GM21381 (cell line): ENCODE data around the gene H2BK1.

Source experiments
- ATAC-seq: cut with Tn5 transposase; IDR thresholded peaks from one replicate; pipeline ENCODE4 v1.9.1; 2021; ENCODE audit warnings: mild to moderate bottlenecking, moderate library complexity; ENCODE audit not compliant: unreplicated experiment

The H2BK1 gene

GRCh38 chr7:151232917-151233701, 22.8 kb upstream of the H2BK1 start:
- no peak for ATAC-seq

- ATAC-seq: peak; percentile 97
These were observed 22.0 kb upstream of the H2BK1 start, which contains the start of gene CHPF2 for GRCh38 chr7:151232091-151232916. Gene CHPF2 (plus strand): TSS chr7:151232483. CDS start chr7:151234012, 1,529 bp downstream.

- ATAC-seq: no peak
These were observed 20.8 kb upstream of the H2BK1 start for GRCh38 chr7:151231080-151231479.

GRCh38 chr7:151229249-151229648, 19.0 kb upstream of the H2BK1 start:
- ATAC-seq: no peak

- no peak for ATAC-seq
These were observed 18.0 kb upstream of the H2BK1 start for GRCh38 chr7:151228024-151228866.

- peak; percentile 99 for ATAC-seq
These were observed 16.8 kb upstream of the H2BK1 start, which contains the start of gene ABCF2 for GRCh38 chr7:151226875-151227782. Gene ABCF2 (minus strand): TSS chr7:151227205. CDS start chr7:151226458, 747 bp downstream.

- ATAC-seq: no peak
These were observed 16.2 kb upstream of the H2BK1 start for GRCh38 chr7:151226560-151226874.

- ATAC-seq: no peak
These were observed 15.7 kb upstream of the H2BK1 start for GRCh38 chr7:151225948-151226510.

GRCh38 chr7:151223728-151224127, 13.4 kb upstream of the H2BK1 start:
- no peak for ATAC-seq

- ATAC-seq: no peak
These were observed 7.9 kb upstream of the H2BK1 start for GRCh38 chr7:151218170-151218569.

- ATAC-seq: no peak
These were observed 5.1 kb upstream of the H2BK1 start for GRCh38 chr7:151215396-151215795.

- ATAC-seq: no peak
These were observed 3.5 kb upstream of the H2BK1 start for GRCh38 chr7:151213826-151214225.

- ATAC-seq: no peak
These were observed 2.3 kb upstream of the H2BK1 start for GRCh38 chr7:151212626-151213025.

GRCh38 chr7:151211155-151211772, 976 bp upstream of the H2BK1 start:
- no peak for ATAC-seq

- no peak for ATAC-seq
These were observed 700 bp downstream of the H2BK1 start for GRCh38 chr7:151209588-151209987.

GRCh38 chr7:151208253-151208862, 1.9 kb downstream of the H2BK1 start:
- ATAC-seq: no peak

- no peak for ATAC-seq
These were observed 2.5 kb downstream of the H2BK1 start for GRCh38 chr7:151207804-151208203.

GRCh38 chr7:151207315-151207714, 3.0 kb downstream of the H2BK1 start:
- no peak for ATAC-seq

GRCh38 chr7:151206914-151207313, 3.4 kb downstream of the H2BK1 start:
- no peak for ATAC-seq
